D721Med (cell line): ENCODE measurements around the gene ERICH4.
"Not testable (repeated sequence)": the region's sequence is repeated elsewhere in the genome, so short reads cannot be mapped to it uniquely, and the experiment has no call there.

ENCODE experiments used
- DNase-seq: peaks from one replicate; pipeline ENCODE4 v3.0.0; 2011; ENCODE audit warnings: low spot score; ENCODE audit not compliant: insufficient read length
- FAIRE-seq: peaks from 2 replicates; lab custom pipeline; 2011; peaks lifted over from hg19 to GRCh38; lab: Jason Lieb, UNC
- TF ChIP-seq, protein P1 (sequence below): IDR thresholded peaks from 2 replicates; pipeline ENCODE4 v1.5.1; 2012; ENCODE audit warnings: mild to moderate bottlenecking, control low read depth; ENCODE audit not compliant: insufficient read depth; ENCODE audit errors: missing control alignments

Gene ERICH4

DNA sequence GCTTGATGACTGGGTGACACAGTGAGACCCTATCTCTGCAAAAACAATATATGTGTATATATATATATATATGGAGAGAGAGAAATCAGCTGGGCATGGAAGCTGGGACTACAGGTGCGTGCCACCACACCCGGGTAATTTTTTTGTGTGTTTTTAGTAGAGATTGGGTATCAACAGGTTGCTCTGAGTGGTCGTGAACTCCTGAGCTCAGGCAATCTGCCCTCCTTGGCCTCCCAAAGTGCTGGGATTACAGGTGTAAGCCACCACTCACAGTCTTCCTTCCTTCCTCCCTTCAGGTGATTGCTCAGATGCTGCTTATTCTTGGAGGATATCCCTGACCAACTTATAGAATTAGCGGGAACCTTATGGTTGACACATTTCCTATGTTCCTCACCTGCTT lies 41.9 kb downstream of the ERICH4 start:
- no peak for FAIRE-seq
- DNase-seq: no peak
- TF ChIP-seq, protein P1, sequence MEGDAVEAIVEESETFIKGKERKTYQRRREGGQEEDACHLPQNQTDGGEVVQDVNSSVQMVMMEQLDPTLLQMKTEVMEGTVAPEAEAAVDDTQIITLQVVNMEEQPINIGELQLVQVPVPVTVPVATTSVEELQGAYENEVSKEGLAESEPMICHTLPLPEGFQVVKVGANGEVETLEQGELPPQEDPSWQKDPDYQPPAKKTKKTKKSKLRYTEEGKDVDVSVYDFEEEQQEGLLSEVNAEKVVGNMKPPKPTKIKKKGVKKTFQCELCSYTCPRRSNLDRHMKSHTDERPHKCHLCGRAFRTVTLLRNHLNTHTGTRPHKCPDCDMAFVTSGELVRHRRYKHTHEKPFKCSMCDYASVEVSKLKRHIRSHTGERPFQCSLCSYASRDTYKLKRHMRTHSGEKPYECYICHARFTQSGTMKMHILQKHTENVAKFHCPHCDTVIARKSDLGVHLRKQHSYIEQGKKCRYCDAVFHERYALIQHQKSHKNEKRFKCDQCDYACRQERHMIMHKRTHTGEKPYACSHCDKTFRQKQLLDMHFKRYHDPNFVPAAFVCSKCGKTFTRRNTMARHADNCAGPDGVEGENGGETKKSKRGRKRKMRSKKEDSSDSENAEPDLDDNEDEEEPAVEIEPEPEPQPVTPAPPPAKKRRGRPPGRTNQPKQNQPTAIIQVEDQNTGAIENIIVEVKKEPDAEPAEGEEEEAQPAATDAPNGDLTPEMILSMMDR: no peak

DNA sequence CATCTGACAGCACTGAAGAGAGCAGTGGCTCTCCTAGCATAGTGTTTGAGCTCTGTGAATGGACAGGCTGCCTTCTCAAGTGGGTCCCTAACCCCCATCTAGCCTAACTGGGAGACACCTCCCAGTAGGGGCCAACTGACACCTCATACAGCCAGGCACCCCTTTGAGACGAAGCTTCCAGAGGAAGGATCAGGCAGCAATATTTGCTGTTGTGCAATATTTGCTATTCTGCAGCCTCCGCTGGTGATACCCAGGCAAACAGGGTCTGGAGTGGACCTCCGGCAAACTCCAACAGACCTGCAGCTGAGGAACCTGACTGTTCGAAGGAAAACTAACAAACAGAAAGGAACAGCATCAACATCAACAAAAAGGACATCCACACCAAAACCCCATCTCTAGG lies 44.0 kb downstream of the ERICH4 start:
- not testable (repeated sequence) for DNase-seq, FAIRE-seq

DNA sequence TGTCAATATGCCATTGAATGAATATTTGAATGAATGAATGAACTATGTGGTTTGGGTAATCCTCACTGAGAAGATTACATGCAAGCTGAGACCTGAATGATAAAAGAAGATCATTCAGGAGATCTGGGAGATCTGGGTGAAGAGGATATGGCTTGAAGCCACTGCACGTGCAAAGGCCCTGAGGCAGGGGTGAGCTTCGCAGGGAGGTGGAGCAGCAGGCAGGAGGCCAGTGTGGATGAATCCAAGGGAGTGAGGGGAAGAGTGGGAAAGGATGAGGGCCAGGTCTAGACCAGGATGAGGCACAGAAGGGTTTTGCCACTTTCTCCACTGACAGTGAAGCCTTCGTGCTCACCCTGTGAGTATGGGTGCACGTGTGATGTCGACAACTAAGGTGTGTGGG lies 49.9 kb downstream of the ERICH4 start:
- TF ChIP-seq, protein P1: no peak
- DNase-seq (no peak), FAIRE-seq (no peak)
